C4-2B (cell line): ENCODE measurements around the gene OPN4.

ENCODE experiments used
- CTCF ChIP-seq: fragments of 450-650 bp; conservative IDR thresholded peaks from 2 replicates; pipeline ENCODE4 v1.5.1; 2017; ENCODE audit warnings: mild to moderate bottlenecking
- ZFX ChIP-seq: fragments of 450-650 bp; IDR thresholded peaks from 2 replicates; pipeline ENCODE4 v1.6.1; 2017

GRCh38 chr10:86659161-86659691 is 4.9 kb downstream of the OPN4 start:
- TF ChIP-seq CTCF (no peak), ZFX (no peak)
